ENCODE results near the gene HM13.
"Not testable (repeated sequence)": the region's sequence is repeated elsewhere in the genome, so short reads cannot be mapped to it uniquely, and the experiment has no call there.

Gene HM13

GRCh38 chr20:31594558-31595379, 80.5 kb downstream of the HM13 start:
- intact Hi-C loops (cut with DNase I; ENCODE audit: low total_unique reads), result no loop called here

DNA sequence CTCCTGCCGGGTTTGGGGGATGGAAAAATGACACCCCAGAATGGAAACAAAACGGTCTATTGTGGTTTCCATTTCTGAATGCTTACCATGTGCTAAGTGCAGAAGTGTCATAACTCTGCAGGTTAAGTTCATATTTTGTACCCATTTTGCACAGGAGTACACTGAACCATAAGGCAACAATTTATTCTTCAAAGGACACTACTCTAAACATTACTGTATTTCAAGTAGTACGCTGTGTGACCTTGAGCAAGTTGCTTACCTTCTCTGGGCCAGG, 81.1 kb downstream of the HM13 start:
- DNase-seq, result no peak
- Histone ChIP-seq H3K36me3 (no peaks in the 10 kb centered on the region), H3K9me3 (no peaks in the 10 kb centered on the region), H3K27me3 (no peaks in the 10 kb centered on the region), H3K27ac (peak overlapping the region; percentile 80 to 85), H3K4me3 (no peak overlapping the region), H3K4me1 (peaks cover 0 to 29% (median 15%) of the 10 kb centered on the region in 4 donors)
- no peak for TF ChIP-seq CTCF (IDR thresholded peaks at IDR 0.05)
- intact Hi-C loops (cut with DNase I; ENCODE audit: low total_unique reads), result no loop called here

More at GRCh38 chr20:31594558-31595379, 80.5 kb downstream of the HM13 start:
- no peak for TF ChIP-seq CTCF (IDR thresholded peaks at IDR 0.05)
- Histone ChIP-seq H3K27me3 (no peaks in the 10 kb centered on the region), H3K9me3 (no peaks in the 10 kb centered on the region), H3K4me3 (no peak overlapping the region), H3K4me1 (peaks cover 0 to 29% (median 15%) of the 10 kb centered on the region in 4 donors), H3K36me3 (no peaks in the 10 kb centered on the region), H3K27ac (peak overlapping the region; percentile 80 to 85)
- DNase-seq, result no peak

- Histone ChIP-seq H3K4me1 (peaks cover 0 to 29% (median 15%) of the 10 kb centered on the region in 4 donors), H3K4me3 (no peak overlapping the region), H3K27ac (peak overlapping the region; percentile 80 to 85), H3K27me3 (no peaks in the 10 kb centered on the region), H3K36me3 (no peaks in the 10 kb centered on the region), H3K9me3 (no peaks in the 10 kb centered on the region)
- no peak for TF ChIP-seq CTCF (IDR thresholded peaks at IDR 0.05)
- intact Hi-C loops (cut with DNase I; ENCODE audit: low total_unique reads), result no loop called here
- DNase-seq, result peak; percentile 89 to 96
Observed at GRCh38 chr20:31595654-31596411, 81.6 kb downstream of the HM13 start.

- H3K27me3 ChIP-seq; H3K9me3 ChIP-seq; intact Hi-C loops (cut with DNase I; ENCODE audit: low total_unique reads); H3K36me3 ChIP-seq; DNase-seq; H3K4me3 ChIP-seq: not testable (repeated sequence)
- Histone ChIP-seq H3K4me1 (peaks cover 0 to 29% (median 15%) of the 10 kb centered on the region in 4 donors), H3K27ac (peak overlapping the region; percentile 80 to 85)
Observed at GRCh38 chr20:31596412-31596715, 82.1 kb downstream of the HM13 start.

DNA sequence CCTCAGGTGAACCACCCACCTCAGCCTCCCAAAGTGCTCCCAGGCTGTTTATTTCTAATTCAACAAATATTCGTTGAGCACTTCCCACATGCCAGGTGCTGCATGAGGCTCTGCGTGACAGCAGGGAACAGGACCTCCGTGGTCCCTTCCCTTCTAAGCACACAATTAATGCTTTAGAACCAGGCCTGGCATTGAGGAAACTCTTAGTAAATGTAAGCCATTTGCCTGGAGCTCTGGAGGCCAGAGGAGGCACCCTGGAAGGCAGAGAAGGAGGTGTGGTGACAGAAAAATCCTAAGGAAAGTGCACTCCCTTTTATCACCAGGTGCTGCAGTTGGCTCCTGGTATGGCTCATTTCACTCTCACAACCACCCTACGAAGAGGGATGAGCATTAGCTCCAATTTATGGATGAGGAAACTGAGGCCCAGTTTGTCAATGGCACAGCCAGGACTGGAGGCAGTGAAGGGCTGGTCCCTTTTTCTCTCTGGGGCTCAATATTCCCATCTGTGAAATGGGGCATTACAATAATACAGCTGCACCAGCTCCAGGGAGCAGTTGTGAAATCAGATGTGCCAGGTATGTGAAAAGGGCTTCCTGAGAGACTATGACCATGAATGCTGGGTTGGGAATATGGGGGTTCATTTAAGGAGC, 82.7 kb downstream of the HM13 start:
- H3K27ac ChIP-seq, result peak overlapping the region; percentile 80 to 85
- no peak for TF ChIP-seq CTCF (IDR thresholded peaks at IDR 0.05)
- peaks cover 0 to 29% (median 15%) of the 10 kb centered on the region in 4 donors for H3K4me1 ChIP-seq
- no peaks in the 10 kb centered on the region for H3K9me3 ChIP-seq
- no peak for DNase-seq
- intact Hi-C loops (cut with DNase I; ENCODE audit: low total_unique reads), result no loop called here
- no peaks in the 10 kb centered on the region for H3K36me3 ChIP-seq
- no peak overlapping the region for H3K4me3 ChIP-seq
- H3K27me3 ChIP-seq, result no peaks in the 10 kb centered on the region

DNA sequence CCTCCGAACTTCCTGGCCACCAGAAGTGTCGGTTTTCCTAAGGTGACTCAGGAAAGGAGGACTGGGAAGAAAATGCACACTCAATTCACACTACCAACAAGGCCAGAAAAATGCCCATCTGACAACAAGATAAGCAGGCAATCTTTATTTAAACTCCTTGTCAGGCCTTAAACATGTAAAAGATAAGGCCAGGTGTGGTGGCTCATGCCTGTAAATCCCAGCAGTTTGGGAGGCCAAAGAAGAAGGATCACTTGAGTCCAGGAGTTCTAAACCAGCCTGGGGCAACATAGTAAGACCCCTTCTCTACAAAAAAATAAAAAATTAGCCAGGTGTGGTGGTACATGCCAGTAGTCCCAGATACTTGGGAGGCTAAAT, 83.2 kb downstream of the HM13 start:
- Histone ChIP-seq H3K36me3 (no peaks in the 10 kb centered on the region), H3K4me3 (no peak overlapping the region), H3K27ac (peak overlapping the region; percentile 80 to 85), H3K9me3 (no peaks in the 10 kb centered on the region), H3K27me3 (no peaks in the 10 kb centered on the region), H3K4me1 (peaks cover 0 to 29% (median 15%) of the 10 kb centered on the region in 4 donors)
- intact Hi-C loops (cut with DNase I; ENCODE audit: low total_unique reads), result no loop called here
- no peak for DNase-seq
- no peak for TF ChIP-seq CTCF (IDR thresholded peaks at IDR 0.05)

Measured in tibial artery (tissue), 4 donors.